Vein endothelial cell (primary cell): ENCODE data around the gene HACE1. TPM values are rescaled to one million over a fixed set of nuclear protein-coding genes. Genes with fewer than 3 reads are reported as not detected.

Experiments used
- small RNA-seq: library from RNA; depleted of rRNA; stranded (forward); fragments of <200 nt; gene quantifications from one replicate; pipeline ENCODE3, GENCODE V24; 2012
- total RNA-seq: library from RNA; depleted of rRNA; stranded (reverse); fragments of >200 nt; gene quantifications from 2 replicates; pipeline ENCODE4 v1.2.3, GENCODE V29; 2012

The HACE1 gene
- total RNA-seq, result 12.3 and 14.0 TPM in 2 replicates

GRCh38 chr6:104859225-104860146, at the start of gene HACE1:
Gene HACE1, minus strand, starts transcription at chr6:104859919. Its CDS starts 277 bp downstream, at chr6:104859642.

Small RNA genes within 50 kb of the gene (small RNA-seq; reads per million reads assigned to genes)
- not detected for gene RNU6-897P

Other genes with a start within 250 kb of the HACE1 start
- gene LIN28B, start 97.2 kb upstream of the HACE1 start, total RNA-seq, result not detected in 2 replicates